ENCODE measurements around the gene GMPR2.
"Not testable (repeated sequence)": the region's sequence is repeated elsewhere in the genome, so short reads cannot be mapped to it uniquely, and the experiment has no call there.

The GMPR2 gene

DNA sequence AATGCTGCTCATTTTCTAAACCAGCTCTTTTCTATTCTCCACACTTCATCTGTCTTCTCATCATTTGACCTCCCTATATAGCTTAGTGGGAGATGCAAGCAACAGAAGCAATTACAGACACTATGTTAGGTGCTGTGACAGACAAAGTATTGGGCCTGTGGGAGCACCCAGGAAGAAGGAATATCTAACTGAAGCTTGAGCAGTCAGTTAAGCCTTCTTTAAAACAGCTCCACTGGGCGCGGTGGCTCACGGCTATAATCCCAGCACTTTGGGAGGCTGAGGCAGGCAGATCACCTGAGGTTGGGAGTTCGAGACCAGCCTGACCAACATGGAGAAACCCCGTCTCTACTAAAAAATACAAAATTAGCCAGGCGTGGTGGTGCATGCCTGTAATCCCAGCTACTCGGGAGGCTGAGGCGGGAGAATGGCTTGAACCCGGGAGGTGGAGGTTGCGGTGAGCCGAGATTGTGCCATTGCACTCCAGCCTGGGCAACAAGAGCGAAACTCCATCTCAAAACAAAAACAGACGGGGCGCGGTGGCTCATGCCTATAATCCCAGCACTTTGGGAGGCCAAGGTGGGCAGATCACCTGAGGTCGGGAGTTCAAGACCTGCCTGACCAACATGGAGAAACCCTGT lies 29.4 kb upstream of the GMPR2 start:
- DNase-seq = not testable (repeated sequence)

DNA sequence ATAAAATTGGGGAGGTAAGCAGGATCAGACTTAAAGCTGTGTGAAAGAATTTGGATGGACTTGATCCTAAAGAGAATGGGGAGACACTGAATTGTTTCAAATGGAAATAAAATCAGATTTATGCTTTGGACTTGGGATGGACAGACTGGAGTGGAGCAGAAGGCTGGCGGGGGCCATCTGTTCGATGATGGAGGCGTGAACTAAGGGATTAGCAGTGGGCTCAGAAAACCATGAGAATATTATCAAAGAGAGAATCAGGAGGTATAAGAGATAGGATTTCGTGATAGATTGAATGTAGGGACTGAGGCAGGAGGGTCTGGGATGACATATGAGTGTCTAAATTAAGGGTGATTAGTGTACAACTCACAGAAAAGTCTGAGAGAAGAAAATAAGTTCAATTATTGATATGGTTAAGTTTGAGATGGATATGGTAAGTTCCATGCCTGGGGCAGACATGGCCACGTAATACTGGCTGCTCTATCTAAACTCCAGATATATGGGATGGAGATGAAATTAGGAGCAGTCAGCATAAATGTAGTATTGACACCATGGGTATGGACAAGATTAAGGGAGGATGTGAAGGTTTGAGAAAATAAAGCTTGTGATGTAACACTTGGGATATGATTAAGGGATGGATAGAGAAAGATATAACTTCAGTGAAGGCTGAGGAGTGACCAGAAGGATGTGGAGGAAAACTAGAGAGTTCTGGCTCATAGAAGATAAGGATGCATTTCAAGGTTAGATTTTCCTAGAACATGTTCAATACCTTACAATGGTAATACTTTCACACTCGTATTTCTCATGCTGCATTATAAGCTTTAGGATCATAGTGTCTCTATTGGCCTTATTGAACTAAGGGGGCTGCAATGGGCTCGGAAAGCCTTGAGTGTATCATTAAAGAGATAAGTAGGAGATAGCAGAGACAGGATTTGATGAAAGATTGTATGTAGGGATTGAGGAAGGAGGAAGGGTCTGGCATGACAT lies 28.3 kb upstream of the GMPR2 start:
- DNase-seq = no peak

DNA sequence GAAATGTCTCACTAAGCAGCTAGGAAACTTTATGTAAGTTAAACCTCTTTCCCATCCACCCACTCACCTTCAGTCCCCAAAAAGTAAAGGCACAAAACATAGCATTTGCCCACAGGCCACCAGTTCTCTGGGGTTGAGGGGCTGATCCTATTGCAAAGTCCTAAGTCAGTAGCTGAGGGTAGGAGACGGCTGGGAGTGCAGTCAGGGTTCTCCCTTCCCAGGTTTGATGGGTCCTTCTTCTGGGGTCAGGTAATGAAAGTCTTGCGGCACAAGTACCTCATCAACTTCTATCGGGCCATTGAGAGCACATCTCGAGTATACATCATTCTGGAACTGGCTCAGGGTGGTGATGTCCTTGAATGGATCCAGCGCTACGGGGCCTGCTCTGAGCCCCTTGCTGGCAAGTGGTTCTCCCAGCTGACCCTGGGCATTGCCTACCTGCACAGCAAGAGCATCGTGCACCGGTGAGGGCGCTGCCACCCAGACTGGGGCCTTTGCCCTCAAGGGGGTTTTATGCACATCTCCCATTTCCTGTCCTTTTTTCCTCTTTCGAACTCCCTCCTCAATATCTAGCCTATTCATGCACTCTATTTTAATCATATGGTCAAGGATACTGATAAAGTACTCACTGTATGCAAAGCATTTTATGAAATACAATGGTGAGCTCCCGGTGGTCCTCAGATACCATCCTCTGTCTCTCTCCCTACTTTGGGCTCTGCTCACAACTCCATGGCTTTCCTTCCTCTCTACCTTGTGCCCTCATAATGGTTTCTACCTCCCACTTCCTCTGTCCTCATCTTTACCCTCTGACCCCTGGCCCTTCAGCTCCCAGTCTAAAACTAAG lies 26.2 kb upstream of the GMPR2 start:
- no peak for DNase-seq

DNA sequence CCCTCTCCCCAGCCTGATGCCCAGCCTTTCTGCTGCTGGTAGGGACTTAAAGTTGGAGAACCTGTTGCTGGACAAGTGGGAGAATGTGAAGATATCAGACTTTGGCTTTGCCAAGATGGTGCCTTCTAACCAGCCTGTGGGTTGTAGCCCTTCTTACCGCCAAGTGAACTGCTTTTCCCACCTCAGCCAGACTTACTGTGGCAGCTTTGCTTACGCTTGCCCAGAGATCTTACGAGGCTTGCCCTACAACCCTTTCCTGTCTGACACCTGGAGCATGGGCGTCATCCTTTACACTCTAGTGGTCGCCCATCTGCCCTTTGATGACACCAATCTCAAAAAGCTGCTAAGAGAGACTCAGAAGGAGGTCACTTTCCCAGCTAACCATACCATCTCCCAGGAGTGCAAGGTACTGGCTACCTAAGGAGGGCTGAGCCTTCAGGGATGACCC lies 25.6 kb upstream of the GMPR2 start:
- DNase-seq = no peak

DNA sequence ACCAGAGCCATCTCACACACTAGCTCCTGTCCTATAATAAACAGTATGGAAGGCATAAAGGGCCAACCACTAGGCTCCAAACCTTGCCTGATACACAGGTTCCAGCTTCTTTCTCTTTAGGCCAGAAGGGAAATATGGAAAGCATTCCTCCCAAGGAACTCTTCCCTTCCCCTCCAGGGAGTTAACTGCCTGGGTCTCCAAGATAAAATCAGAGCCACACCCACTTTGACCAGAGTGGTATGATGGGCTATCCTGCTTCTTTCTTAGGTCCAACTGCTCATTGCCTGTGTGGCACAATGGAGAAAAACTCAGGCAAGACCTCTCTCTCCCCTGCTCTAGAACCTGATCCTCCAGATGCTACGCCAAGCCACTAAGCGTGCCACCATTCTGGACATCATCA lies 25.1 kb upstream of the GMPR2 start:
- no peak for DNase-seq

DNA sequence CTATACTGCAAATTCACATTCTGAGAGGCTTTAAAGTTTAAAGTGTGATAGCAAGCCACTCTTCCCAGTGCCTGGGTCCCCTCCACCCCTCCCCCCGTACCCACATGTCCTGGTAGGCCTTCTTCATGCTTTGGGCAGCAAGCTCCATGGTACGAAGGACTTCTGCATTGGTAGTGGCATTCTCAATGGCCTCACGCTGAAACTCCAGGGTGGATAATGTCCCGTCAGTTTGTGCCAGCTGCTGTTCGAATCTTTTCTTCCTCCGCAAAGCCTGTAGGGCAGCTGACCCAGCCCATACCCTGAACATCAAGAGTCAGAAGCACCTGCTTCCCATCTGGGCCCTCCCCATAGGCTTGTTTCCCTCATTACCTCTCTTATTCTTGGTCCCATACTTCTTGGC lies 21.4 kb upstream of the GMPR2 start:
- DNase-seq = no peak

DNA sequence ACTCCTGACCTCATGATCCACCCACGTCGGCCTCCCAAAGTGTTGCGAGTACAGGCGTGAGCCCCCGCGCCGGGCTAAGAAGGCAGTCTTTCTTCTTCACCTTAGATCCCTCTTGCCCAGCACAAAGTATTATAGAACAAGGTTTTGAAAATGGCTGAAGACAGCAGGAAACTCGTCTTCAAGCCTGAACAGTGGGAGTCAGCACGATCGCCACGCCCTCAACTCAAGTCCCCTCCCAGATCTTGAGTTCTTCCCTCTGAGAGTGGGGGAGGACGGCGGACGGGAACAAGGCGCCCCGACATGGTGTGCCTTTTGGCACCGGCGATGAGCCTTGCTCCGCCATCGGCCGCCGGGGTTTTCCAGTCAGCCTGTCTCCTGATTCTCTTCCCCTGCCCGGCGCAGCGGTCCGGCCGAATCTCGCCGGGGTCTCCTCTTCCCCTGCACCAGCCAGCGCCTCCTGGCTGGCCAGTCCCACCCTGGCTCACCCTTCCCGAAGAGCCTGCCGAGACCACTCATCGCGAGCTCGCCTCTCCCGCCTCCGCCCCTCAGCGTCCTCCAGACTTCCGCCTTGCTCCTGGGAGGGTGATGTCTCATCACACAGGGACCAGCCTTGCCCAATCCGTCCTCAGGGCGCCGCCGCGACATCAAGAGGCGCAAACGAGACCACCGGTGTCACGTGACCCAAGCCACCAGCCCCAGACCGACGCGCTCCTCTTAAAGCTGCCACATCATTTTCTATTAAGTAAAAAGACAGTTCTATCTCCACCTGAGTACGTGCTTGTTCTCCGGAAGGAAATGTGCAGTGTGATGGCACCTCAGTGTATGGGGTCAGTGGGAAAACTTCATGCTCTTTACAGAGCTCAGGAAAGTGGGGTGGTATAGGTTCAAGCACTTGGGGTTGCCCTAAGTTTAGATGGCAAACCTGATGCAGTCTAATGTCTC lies 19.5 kb upstream of the GMPR2 start, which contains the start of gene CHMP4A:
Gene CHMP4A (minus strand): TSS at position 565 of the 942 bp plus-strand sequence. CDS start 49 bp downstream, at position 516.
- DNase-seq = peak; percentile 92 to 94

DNA sequence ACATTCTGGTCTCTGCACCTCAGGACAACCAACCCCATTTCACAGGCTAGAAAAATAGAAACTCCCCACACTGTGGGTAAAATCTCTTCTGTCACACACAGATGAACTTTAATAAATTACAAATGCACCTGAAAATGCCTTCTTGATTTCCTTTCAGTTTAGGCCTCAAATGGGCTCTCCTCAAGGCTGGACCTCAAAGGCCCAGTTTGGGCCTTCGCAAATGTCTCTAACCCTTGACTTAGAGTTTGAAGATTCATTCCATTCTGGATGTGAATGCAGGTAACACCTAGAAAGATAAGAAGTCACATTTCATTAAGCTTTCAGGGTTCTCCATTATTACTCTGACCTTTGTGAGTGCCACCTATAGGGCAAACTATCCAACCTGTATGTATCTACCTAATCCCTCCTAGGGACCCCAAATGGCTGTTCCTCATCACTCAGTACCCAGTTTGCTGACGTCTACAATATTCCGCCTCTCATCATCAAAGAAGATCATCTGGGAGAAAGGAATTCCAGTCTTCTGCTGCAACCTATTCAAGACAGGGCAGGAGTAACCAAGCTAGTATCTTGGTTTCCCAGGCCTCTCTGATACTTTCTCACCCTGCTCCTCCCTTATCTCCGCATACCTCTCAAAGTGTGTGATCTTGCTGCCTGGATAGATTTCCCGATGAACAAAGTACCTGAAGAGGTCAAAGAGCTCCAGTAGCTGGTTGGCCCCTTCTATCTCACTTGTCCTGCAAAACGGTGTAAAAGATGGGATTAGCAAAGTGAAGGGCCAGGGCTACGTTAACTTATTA lies 18.7 kb upstream of the GMPR2 start:
- DNase-seq = no peak

DNA sequence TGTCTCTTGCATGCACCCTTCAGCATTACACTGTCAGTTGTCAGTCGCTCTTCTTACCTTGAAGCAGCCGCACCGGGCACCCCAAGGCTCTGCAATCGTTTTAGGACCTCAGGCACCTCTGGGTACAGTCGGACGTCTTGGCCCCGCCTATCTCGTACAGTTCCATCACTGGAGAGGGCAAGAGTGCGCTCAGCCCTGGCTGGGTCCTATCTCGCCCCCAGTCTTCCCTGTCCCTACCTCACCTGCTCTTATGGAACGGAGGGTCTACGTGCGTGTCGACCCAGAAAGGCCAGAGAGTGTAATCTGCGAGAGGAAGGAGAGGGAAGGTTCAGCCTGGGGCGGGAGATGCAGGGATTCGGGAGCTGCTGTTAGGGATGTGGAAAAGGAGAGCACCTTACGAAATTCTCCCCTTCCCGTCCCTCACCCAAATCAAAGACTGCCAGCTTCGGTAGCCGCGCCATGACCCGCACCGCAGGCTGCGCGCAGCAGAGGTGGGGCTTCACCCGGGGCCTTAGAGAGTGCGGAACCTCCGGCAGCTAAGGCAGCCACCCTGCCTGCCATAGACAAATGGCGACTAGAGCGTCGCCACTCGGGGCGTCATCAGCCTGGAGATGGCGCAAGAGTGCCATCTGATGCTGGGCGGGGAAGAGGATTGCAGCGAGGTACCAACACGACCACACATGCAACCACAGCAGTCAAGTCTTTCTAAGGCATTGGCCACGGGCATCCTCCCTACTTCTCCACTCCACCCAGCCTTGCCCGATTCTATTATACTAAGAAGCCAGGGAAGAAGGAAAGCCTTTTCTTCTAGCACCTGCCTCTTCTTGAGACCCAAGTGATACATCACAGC lies 17.0 kb upstream of the GMPR2 start, which contains the start of gene MDP1:
Gene MDP1 (minus strand): TSS at position 572 of the 850 bp plus-strand sequence. CDS start 111 bp downstream, at position 461.
- DNase-seq = peak; percentile 82

DNA sequence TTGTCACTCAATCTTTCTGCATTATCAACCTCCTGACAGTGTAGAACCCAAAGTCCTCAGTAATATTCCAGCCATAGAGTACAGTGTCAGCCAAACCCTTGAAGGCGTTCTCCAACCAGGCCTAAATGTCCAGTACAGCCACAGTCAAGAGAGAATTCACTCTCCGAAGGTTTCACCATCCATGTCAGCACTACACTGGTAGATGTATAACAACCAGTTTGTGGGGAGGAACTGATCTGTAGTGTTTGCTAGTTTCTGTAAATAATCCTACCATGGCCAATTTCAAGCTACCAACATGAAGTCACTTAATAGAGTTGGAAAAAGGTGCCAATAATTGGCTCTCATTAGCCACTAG lies 16.4 kb upstream of the GMPR2 start:
- DNase-seq = no peak

DNA sequence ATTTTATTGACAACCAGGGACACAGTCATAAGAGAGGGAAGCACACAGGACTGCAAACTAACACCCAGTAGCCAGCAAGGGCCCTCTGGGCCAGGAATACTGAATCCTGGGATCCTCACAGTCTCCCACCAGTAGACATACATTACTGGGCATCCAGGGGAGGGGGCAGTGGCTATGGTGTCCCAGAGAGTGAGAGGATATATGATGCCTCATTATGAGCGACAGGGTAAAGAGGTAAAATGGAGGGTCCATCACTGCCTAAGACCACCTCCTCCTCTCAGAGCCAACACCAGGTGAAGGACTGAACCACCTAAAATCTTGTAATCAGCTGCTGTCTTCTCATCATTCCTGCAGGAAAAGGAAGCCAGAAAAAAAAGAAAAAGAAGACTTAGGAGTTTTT lies 15.9 kb upstream of the GMPR2 start:
- DNase-seq = not testable (repeated sequence)

DNA sequence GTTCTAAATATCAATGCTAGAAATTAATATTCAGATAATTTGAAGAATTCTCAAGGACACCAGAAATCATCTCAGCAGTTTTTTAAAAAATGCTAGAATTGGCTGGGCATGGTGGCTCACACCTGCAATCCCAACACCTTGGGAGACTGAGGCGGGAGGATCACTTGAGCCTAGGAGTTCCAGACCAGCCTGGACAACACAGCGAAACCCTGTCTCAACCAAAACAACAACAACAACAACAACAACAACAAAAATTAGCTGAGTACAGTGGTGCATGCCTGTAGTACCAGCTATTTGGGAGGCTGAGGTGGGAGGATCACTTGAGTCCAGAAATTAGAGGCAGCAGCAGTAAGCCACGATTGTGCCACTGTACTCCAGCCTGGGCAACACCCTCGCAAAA lies 13.6 kb upstream of the GMPR2 start:
- DNase-seq = no peak

DNA sequence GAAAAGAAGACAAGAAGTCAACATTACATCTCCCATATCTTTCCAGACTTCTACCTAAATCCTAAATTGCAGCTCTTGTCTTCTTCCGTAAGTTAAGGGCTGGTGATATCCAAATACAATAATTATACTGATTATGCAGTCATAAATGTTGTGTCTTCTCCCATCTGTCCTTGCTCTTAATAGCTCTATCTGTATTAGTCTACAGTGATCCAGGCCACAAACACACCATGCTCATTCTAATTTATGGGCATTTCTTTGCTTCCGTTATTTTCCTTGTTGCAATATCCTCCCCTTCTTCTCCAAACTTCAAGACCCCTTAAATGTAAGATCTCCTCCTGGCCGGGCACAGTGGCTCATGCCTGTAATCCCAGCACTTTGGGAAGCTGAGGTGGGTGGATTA lies 13.2 kb upstream of the GMPR2 start:
- no peak for DNase-seq

DNA sequence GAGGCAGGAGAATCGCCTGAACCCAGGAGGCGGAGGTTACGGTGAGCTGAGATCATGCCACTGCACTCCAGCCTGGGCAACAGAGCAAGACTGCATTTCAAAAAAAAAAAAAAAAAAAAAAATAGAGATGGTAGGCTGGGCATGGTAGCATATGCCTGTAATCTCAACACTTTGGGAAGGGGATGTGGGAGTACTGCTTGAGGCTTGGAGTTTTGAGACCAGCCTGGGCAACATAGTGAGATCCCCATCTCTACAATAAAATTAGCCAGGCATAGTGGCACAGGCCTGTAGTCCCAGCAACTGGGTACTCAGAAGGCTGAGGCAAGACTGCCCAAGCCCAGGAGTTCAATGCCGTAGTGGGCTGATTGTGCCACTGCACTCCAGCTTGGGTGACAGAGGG lies 9.7 kb upstream of the GMPR2 start:
- DNase-seq = not testable (repeated sequence)

DNA sequence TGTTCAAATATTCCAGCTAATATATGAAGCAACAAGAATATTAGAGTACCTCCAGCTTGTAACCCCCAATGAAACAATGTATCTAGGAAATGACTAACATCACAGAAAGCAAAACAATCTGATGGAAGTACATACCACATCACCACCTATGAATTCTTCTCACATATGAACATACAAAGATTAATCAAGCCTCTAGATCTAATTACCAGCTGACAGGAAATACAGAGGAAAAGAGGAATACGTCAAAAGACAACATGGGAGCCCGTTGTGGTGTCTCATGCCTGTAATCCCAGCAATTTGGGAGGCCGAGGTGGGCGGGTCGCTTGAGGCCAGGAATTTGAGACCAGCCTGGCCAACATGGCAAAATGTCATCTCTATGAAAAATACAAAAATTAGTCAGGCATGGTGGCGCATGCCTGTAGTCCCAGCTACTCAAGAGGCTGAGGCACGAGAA lies 8.1 kb upstream of the GMPR2 start:
- DNase-seq = no peak

DNA sequence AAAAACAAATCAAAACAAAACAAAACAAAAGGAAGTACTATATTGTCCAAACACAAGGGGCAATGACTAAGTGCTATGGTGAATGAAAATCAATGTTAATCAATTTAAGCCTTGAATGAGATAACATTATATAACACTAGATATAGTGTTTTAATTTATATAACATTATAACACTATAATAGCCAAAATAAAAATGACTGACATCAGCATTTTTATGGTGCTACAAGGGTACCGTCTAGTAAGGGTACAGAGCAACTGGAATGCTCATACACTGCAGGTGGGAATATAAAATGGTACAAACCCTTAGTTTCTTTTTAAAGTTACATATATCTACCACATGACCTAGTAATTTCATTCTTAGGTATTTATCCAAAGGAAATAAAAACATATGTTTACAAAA lies 6.3 kb upstream of the GMPR2 start:
- no peak for DNase-seq

DNA sequence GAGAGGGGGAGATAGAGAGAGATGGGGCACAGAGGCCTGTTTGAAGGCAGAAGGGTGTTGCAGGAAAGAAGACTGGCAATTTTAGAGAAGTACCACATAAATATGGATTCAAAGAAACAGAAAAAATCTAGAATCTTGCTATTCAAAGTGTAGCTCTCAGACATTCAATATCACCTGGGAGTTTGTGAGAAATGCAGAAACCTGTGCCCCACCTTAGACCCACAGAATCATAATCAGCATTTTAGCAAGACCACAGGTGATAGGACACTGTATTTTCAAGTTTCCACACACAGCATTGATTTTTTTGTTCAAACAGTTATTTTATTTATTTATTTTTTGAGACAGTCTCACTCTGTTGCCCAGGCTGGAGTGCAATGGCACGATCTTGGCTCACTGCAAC lies 3.8 kb upstream of the GMPR2 start:
- no peak for DNase-seq

DNA sequence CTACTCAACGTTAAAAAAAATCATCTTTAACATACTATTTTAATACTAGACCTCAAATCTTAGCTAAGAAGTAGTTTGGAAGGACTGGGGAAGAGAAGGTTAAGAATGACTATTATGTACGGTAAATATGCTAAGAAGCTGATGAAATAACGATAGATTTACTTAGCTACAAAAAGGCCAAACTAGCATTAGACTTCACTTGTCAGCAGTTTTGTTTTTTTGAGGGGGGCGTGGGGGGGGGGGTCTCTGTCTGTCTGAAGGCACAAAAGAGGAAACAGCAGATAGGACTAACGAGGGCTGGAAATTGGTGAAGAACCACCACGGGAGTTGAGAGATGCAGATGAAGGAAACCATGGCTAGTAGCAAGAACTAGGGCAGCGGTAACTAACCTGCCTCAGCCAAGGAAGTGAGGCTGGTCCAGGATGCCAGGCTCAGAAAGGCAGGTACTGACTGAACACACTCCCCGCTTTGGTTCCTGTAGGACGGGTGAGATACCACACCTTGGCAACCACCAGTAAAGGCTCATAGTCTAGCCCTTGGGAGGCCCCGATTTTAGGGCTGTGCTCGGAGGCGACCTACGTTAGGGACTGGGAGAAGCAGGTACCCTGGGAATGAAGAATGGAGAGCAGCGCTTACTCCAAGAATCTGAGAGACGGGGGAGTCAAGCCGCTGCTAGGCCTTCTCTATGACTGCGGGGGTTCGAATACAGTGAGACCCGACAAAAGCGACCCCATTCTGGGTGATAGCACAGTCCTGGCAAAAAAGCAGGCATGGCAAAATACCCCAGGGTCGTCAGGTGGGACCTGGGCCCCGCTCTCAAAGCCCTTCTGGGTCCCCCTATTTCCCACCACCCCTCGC lies 1.2 kb upstream of the GMPR2 start:
- no peak for DNase-seq

DNA sequence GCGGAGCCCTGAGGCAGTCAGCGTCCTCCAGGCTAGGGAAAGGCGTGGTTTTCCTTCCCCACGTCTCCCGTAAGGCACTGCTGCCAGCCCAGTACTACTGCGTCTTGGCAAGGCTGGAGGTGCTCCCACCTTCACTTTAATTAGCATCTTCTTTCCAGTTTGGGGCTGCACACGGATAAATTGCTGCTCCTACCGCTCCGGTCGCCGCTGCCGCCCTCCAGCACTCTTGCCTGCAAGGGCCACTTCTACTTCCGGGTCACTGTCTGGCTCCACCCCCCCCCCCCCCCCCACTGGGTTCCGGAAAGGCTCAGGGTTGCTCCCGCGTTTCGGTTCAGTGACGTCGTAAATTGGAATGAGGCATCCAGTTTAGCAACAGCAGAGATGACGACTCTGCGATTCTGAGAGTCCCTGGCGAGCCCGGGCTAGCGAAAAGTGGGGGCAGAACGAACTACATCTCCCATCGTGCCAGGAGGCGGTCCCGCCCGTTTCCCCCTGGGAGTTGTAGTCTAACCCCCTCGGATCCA lies 546 bp upstream of the GMPR2 start, which contains the start of gene NEDD8:
Gene NEDD8 (minus strand): TSS at position 247 of the 524 bp plus-strand sequence. CDS start 100 bp downstream, at position 147.
- DNase-seq = peak; percentile 85 to 89

Measured in activated CD4-positive, alpha-beta T cell treated with anti-CD3 and anti-CD28 coated beads for 4 hours (primary cell).